ENCODE results near the gene HSD17B3.

DNA sequence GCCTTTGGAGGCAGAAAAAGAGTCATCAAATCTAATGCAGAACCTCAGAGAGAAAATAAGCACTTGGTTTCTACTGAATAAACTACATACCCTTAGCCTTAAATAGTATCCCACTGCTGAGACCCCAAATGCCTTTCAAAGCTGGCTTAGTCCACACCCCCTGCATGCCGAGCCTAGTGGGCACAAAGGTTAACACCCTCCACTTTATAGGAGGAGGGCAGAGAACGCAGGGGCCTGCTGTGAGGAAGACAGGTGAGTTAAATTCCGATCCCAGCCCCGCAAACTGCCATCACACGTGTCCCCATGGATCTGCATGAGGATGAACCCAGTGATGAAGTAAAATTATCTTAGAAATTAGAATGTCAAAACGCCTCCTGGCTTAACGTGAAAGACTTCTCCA is 19.5 kb upstream of the HSD17B3 start:
- TF ChIP-seq, protein P1, sequence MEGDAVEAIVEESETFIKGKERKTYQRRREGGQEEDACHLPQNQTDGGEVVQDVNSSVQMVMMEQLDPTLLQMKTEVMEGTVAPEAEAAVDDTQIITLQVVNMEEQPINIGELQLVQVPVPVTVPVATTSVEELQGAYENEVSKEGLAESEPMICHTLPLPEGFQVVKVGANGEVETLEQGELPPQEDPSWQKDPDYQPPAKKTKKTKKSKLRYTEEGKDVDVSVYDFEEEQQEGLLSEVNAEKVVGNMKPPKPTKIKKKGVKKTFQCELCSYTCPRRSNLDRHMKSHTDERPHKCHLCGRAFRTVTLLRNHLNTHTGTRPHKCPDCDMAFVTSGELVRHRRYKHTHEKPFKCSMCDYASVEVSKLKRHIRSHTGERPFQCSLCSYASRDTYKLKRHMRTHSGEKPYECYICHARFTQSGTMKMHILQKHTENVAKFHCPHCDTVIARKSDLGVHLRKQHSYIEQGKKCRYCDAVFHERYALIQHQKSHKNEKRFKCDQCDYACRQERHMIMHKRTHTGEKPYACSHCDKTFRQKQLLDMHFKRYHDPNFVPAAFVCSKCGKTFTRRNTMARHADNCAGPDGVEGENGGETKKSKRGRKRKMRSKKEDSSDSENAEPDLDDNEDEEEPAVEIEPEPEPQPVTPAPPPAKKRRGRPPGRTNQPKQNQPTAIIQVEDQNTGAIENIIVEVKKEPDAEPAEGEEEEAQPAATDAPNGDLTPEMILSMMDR (IDR thresholded peaks at IDR 0.05; ENCODE audit: low read depth, low read length): no peak
- TF ChIP-seq MYC (IDR thresholded peaks at IDR 0.05; ENCODE audit: low read depth, low read length): no peak
